Measurements from ENCODE around the gene LIFR. TPM values are rescaled to one million over a fixed set of nuclear protein-coding genes. Genes with fewer than 3 reads are reported as not detected.

The LIFR gene
- total RNA-seq, 2 donors from 2014 or later = 81.7 to 85.9 TPM

- Mint-ChIP-seq H3K4me3 (no peak overlapping the region), H3K36me3 (ENCODE audit: low read depth) (no peaks in the 10 kb centered on the region), H3K27ac (no peak overlapping the region), H3K9me3 (no peaks in the 10 kb centered on the region), H3K4me1 (peaks cover 21% of the 10 kb centered on the region), H3K27me3 (ENCODE audit: insufficient read depth) (peaks cover 13% of the 10 kb centered on the region)
- WGBS, 2 experiments (ENCODE audit: insufficient coverage in 1 of 2, insufficient read length in 1 of 2) = 91 to 92% methylated on average over 11 to 18 of the region's 18 CpGs
- Histone ChIP-seq H3K27ac (ENCODE audit: low read depth, low read length) (no peak overlapping the region), H3K9ac (ENCODE audit: extremely low read depth, low read length, poor library complexity, severe bottlenecking) (no peak overlapping the region), H3K27me3 (ENCODE audit: control insufficient read depth, insufficient read depth, low read length, poor library complexity, severe bottlenecking) (no peaks in the 10 kb centered on the region), H3K4me3 (ENCODE audit: low read length) (no peak overlapping the region), H3K9me3 (ENCODE audit: control insufficient read depth, low read length) (no peaks in the 10 kb centered on the region), H3K4me1 (ENCODE audit: control insufficient read depth, insufficient read depth, low read length) (peaks cover 14% of the 10 kb centered on the region), H3K36me3 (ENCODE audit: control insufficient read depth, insufficient read depth, low read length) (no peaks in the 10 kb centered on the region)
- peak; percentile 29 for DNase-seq
- TF ChIP-seq CTCF (conservative IDR thresholded peaks at IDR 0.05) = no peak
Observed at GRCh38 chr5:38468978-38469706, 87.3 kb downstream of the LIFR start.

GRCh38 chr5:38468202-38468673, 88.2 kb downstream of the LIFR start:
- H3K27me3 ChIP-seq (ENCODE audit: control insufficient read depth, insufficient read depth, low read length, poor library complexity, severe bottlenecking) = no peaks in the 10 kb centered on the region
- Mint-ChIP-seq H3K36me3 (ENCODE audit: low read depth) (no peaks in the 10 kb centered on the region), H3K27me3 (ENCODE audit: insufficient read depth) (peaks cover 13% of the 10 kb centered on the region), H3K4me3 (no peak overlapping the region), H3K9me3 (no peaks in the 10 kb centered on the region), H3K27ac (no peak overlapping the region), H3K4me1 (peaks cover 20% of the 10 kb centered on the region)
- 93 to 100% methylated on average over 7 to 12 of the region's 12 CpGs for WGBS, 2 experiments (ENCODE audit: insufficient coverage in 1 of 2, insufficient read length in 1 of 2)
- H3K4me1 ChIP-seq (ENCODE audit: control insufficient read depth, insufficient read depth, low read length) = peaks cover 14% of the 10 kb centered on the region
- no peaks in the 10 kb centered on the region for H3K36me3 ChIP-seq (ENCODE audit: control insufficient read depth, insufficient read depth, low read length)
- H3K9ac ChIP-seq (ENCODE audit: extremely low read depth, low read length, poor library complexity, severe bottlenecking) = no peak overlapping the region
- H3K4me3 ChIP-seq (ENCODE audit: low read length) = no peak overlapping the region
- no peak for DNase-seq
- TF ChIP-seq CTCF (conservative IDR thresholded peaks at IDR 0.05) = no peak
- H3K9me3 ChIP-seq (ENCODE audit: control insufficient read depth, low read length) = no peaks in the 10 kb centered on the region
- no peak overlapping the region for H3K27ac ChIP-seq (ENCODE audit: low read depth, low read length)

GRCh38 chr5:38467353-38468040, 88.9 kb downstream of the LIFR start:
- no peaks in the 10 kb centered on the region for H3K36me3 Mint-ChIP-seq (ENCODE audit: low read depth)
- WGBS, 2 experiments (ENCODE audit: insufficient coverage in 1 of 2, insufficient read length in 1 of 2) = 68 to 79% methylated on average over 8 to 22 of the region's 22 CpGs
- DNase-seq = no peak
- Histone ChIP-seq H3K36me3 (ENCODE audit: control insufficient read depth, insufficient read depth, low read length) (no peaks in the 10 kb centered on the region), H3K9me3 (ENCODE audit: control insufficient read depth, low read length) (no peaks in the 10 kb centered on the region), H3K4me1 (ENCODE audit: control insufficient read depth, insufficient read depth, low read length) (peaks cover 9% of the 10 kb centered on the region), H3K9ac (ENCODE audit: extremely low read depth, low read length, poor library complexity, severe bottlenecking) (no peak overlapping the region), H3K27ac (ENCODE audit: low read depth, low read length) (no peak overlapping the region), H3K4me3 (ENCODE audit: low read length) (no peak overlapping the region), H3K27me3 (ENCODE audit: control insufficient read depth, insufficient read depth, low read length, poor library complexity, severe bottlenecking) (no peaks in the 10 kb centered on the region)
- peaks cover 13% of the 10 kb centered on the region for H3K27me3 Mint-ChIP-seq (ENCODE audit: insufficient read depth)
- H3K4me3 Mint-ChIP-seq = no peak overlapping the region
- H3K9me3 Mint-ChIP-seq = no peaks in the 10 kb centered on the region
- no peak overlapping the region for H3K27ac Mint-ChIP-seq
- H3K4me1 Mint-ChIP-seq = peaks cover 12% of the 10 kb centered on the region
- TF ChIP-seq CTCF (conservative IDR thresholded peaks at IDR 0.05) = no peak

Measured in endodermal cell (in vitro differentiated cells).